Mucosa of rectum (tissue), 2 donors: Measurements from ENCODE around the gene CUX1.
"Not testable (repeated sequence)": the region's sequence is repeated elsewhere in the genome, so short reads cannot be mapped to it uniquely, and the experiment has no call there.

ENCODE experiments used
- H3K27ac ChIP-seq, 2 donors: one replicate each; pipeline ENCODE4 v1.7.0; 2013; ENCODE audit warnings: inconsistent platforms in 2 of 2, low read depth in 2 of 2, low read length in 2 of 2
- H3K27me3 ChIP-seq, 2 donors: one replicate each; pipeline ENCODE4 v1.7.0; 2013; ENCODE audit warnings: low read length in 2 of 2; ENCODE audit not compliant: control insufficient read depth in 2 of 2, insufficient read depth in 2 of 2
- H3K36me3 ChIP-seq, 2 donors: one replicate each; pipeline ENCODE4 v1.7.0; 2013; ENCODE audit warnings: low read length in 2 of 2; ENCODE audit not compliant: control insufficient read depth in 2 of 2, insufficient read depth in 2 of 2
- H3K4me1 ChIP-seq, 2 donors: one replicate each; pipeline ENCODE4 v1.7.0; 2013; ENCODE audit warnings: low read length in 2 of 2, mild to moderate bottlenecking in 1 of 2; ENCODE audit not compliant: control insufficient read depth in 2 of 2, insufficient read depth in 2 of 2
- H3K4me3 ChIP-seq, 2 donors: one replicate each; pipeline ENCODE4 v1.7.0; 2013; ENCODE audit warnings: low read length in 2 of 2
- H3K9ac ChIP-seq, 2 donors: one replicate each; pipeline ENCODE4 v1.7.0; 2013; ENCODE audit warnings: low read length in 2 of 2, low read depth in 1 of 2, mild to moderate bottlenecking in 1 of 2
- H3K9me3 ChIP-seq, 2 donors: one replicate each; pipeline ENCODE4 v1.7.0; 2013; ENCODE audit warnings: low read length in 2 of 2; ENCODE audit not compliant: control insufficient read depth in 2 of 2
- donor health status: healthy.
- donor health status: Normal muscosa, but diverticular disease.

CUX1 gene

DNA sequence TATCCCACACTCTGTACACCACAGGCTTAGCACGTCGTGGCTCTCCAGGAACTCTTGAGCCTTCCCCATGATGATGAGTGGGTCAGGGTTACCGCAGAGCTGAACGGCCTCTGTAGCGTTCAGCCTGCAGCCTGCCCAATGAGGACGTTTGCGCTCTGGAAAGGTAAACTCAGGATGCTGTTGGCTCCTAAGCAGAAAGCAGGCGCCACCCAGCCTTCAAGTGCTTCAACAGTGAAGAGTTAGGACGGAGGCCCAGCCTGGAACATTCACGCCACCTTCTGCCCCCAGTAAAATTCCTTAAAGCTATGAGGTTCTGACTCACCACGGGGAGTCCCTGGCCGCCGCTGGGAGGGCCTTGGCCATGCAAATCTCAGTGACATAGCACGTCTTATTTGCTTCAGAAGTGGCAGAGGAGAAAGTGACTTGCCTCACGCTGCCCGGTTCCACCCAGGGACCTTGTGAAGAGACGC lies 307.7 kb downstream of the CUX1 start:
- Histone ChIP-seq H3K9me3 (no peaks in the 10 kb centered on the region), H3K27ac (no peak overlapping the region), H3K36me3 (no peaks in the 10 kb centered on the region), H3K4me3 (no peak overlapping the region), H3K27me3 (no peaks in the 10 kb centered on the region), H3K9ac (no peak overlapping the region), H3K4me1 (peaks cover 6 to 7% of the 10 kb centered on the region in 2 donors)

DNA sequence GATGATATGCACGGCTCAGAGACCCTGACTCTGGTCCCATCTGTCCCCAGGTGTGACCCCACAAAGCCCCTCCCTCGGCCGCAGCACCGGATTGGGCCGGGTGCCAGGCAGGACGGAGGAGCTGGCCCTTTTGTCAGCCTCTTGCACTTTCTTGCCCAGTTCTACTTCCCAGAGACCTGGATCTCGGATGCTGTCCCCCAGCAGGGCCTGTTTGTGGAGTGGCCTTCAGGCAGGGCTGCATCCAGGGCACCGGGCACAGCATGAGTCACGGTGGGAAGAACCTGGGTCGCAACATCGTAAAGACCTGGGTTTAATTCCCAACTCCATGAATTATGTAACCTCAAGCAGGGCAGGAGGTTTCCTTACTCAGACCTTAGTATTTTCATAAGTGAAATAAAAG lies 310.9 kb downstream of the CUX1 start:
- Histone ChIP-seq H3K36me3 (no peaks in the 10 kb centered on the region), H3K27ac (no peak overlapping the region), H3K9me3 (no peaks in the 10 kb centered on the region), H3K4me1 (no peaks in the 10 kb centered on the region), H3K27me3 (no peaks in the 10 kb centered on the region), H3K4me3 (no peak overlapping the region), H3K9ac (no peak overlapping the region)

DNA sequence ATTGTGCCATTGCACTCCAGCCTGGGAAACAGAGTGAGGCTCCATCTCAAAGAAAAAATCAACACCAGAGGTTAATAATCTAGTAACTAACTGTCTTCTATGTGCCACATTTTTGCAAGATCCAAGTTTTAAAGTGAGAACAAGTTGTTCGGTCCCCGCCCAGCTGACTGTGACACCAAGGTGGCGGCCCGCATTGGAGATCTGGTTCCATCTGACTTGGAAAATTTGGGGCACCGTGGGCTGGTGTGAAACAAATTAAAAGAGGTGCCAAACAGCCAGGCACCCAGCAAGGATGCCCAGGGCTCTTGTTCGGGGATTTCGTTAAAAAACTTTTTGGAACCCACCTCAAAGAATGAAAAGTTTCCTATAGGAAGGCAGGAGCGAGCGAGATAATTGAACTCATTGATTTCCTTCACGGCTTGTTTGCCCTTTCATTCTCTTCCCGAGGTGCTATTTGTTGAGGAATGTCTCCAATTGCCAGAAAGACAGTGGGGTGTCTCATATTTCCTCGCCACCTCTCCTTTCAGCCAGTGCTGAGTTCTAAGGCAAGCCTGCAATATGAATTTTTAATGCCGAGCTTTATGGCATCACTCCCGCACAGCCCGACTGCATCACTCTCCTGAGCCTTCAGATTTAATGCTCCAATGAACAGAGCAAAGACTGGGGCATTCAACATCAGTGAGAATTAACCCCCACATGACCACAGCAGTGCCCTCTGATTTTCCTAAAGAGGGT lies 312.4 kb downstream of the CUX1 start:
- Histone ChIP-seq H3K36me3 (peaks cover 0 to 2% of the 10 kb centered on the region in 2 donors), H3K9me3 (no peaks in the 10 kb centered on the region), H3K9ac (no peak overlapping the region), H3K4me1 (no peaks in the 10 kb centered on the region), H3K4me3 (no peak overlapping the region), H3K27me3 (no peaks in the 10 kb centered on the region), H3K27ac (no peak overlapping the region)

DNA sequence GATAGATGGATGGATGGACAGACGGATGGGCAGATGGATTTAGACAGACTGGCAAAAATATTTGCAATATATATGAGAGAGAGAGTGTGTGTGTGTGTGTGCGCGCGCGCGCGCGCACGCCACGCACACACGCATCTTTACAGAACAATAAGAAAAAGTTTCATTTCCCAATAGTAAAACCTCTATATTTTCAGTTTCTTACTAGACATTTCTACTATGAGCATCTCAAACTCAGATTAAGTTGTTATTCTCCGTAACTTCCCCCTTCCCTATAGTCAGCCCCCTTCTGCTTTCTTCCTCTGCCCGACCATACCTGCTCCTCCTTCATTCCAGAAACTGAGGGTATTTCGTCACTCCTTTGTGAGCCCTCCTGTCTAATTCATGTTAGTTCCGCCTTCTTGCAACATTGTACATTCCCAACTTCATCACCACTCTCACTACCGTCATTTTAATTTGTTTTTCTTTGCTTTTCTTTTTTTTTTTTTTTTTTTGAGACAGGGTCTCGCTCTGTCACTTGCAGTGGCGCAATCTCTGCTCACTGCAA lies 314.9 kb downstream of the CUX1 start:
- Histone ChIP-seq H3K4me3 (no peak overlapping the region), H3K9ac (no peak overlapping the region), H3K27me3 (no peaks in the 10 kb centered on the region), H3K9me3 (no peaks in the 10 kb centered on the region), H3K36me3 (peaks cover 0 to 2% of the 10 kb centered on the region in 2 donors), H3K4me1 (no peaks in the 10 kb centered on the region), H3K27ac (no peak overlapping the region)

DNA sequence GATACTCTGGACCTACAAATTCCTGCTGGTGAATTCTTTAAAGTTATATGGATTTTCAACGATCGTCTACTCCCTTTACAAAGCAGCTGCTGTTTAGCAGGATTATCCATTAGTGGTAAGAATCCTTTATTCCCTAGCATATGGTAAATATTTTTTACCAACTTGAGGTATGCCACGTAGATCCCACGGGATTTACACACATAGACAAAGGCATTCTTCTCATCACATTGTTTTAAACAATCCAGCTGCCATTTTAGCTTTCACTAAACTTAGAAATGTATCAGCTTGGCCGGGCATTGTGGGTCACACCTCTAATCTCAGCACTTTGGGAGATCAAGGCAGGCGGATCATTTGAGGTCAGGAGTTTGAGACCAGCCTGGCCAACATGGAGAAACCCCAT lies 321.2 kb downstream of the CUX1 start:
- no peak overlapping the region for H3K4me3 ChIP-seq
- no peak overlapping the region for H3K9ac ChIP-seq
- H3K4me1 ChIP-seq, result no peaks in the 10 kb centered on the region
- H3K36me3 ChIP-seq, result peaks cover 0 to under 1% of the 10 kb centered on the region in 2 donors
- H3K27ac ChIP-seq, result no peak overlapping the region
- H3K9me3 ChIP-seq, result no peaks in the 10 kb centered on the region
- no peaks in the 10 kb centered on the region for H3K27me3 ChIP-seq

DNA sequence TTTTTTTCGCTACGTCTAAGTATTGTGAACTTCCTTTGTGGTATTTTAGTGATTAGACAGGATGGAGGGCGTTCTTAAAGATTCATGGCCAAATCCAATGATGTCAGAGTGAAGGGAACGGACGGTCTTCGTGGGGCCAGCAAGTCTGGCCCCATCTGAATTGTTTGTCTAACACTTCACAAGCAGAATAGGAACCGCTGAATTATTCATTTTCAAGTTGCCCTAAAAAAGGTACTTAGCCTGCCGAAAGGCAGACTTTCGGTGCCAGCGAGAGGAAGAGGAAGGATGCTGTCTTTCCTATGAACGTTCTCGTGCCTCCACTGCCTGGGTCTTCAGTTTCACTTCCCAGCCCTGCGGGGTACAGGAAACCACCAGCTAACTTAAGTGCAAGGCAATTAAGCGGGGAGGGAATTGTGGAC lies 323.5 kb downstream of the CUX1 start:
- Histone ChIP-seq H3K27ac (no peak overlapping the region), H3K27me3 (no peaks in the 10 kb centered on the region), H3K9ac (no peak overlapping the region), H3K9me3 (no peaks in the 10 kb centered on the region), H3K4me3 (no peak overlapping the region), H3K36me3 (no peaks in the 10 kb centered on the region), H3K4me1 (no peaks in the 10 kb centered on the region)

DNA sequence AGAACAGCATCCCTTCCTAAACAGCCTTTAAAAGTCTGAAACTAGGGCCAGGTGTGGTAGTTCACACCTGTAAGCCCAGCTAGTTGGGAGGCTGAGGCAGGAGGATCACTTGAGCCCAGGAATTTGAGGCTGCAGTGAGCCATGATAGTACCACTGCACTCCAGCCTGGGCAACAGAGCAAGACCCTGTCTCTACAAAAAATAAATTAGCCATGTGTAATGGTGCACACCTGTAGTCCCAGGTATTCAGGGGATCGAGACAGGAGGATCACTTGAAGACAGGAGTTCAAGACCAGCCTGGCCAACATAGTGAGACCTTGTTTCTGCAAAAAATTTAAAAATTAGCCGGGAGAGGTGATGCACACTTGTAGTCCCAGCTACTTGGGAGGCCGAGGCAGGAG lies 325.0 kb downstream of the CUX1 start:
- not testable (repeated sequence) for H3K36me3 ChIP-seq, H3K27me3 ChIP-seq, H3K4me3 ChIP-seq, H3K9me3 ChIP-seq, H3K27ac ChIP-seq, H3K4me1 ChIP-seq, H3K9ac ChIP-seq

DNA sequence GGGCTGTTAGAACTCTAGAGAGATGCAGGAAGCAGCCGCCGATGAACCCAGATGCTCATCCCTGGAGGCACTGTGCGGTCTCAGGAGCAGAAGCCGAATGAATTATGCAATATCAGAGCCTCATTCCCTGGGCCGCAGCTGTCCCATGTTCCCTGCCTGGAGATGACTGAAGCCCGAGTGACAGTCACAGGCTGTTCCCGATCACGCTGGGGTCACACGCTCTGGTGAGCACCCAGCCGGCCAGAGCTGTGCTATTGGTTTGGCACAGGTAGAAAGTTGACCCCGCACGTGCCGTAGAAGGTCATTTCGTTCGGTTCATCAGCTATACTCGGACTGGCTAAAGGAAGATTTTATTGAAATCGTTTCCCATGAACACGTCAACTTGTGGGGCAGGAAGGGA lies 328.7 kb downstream of the CUX1 start:
- Histone ChIP-seq H3K27me3 (no peaks in the 10 kb centered on the region), H3K9ac (no peak overlapping the region), H3K4me3 (no peak overlapping the region), H3K4me1 (no peaks in the 10 kb centered on the region), H3K9me3 (no peaks in the 10 kb centered on the region), H3K36me3 (no peaks in the 10 kb centered on the region), H3K27ac (no peak overlapping the region)

DNA sequence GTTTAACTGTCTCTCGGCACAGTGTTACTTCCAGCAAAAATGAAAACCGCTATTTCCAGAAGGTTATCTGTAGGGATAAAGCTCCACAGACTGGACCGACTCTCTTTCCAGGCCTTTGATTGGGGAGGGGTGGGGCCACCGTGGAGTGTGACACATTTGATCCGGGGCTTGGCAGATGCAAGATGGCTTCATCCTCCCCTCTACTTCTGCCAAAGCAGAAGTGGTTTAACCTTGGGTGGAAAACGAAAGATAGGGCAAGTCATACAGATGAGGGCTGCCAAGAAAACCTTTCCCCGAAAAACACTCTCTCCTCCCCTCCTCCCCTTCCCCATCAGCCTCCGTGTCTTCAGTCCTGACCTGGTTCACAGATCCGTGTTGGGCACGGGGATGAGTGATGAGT lies 329.6 kb downstream of the CUX1 start:
- no peak overlapping the region for H3K9ac ChIP-seq
- H3K9me3 ChIP-seq, result no peaks in the 10 kb centered on the region
- H3K36me3 ChIP-seq, result no peaks in the 10 kb centered on the region
- no peak overlapping the region for H3K4me3 ChIP-seq
- no peaks in the 10 kb centered on the region for H3K27me3 ChIP-seq
- H3K4me1 ChIP-seq, result no peaks in the 10 kb centered on the region
- H3K27ac ChIP-seq, result no peak overlapping the region

DNA sequence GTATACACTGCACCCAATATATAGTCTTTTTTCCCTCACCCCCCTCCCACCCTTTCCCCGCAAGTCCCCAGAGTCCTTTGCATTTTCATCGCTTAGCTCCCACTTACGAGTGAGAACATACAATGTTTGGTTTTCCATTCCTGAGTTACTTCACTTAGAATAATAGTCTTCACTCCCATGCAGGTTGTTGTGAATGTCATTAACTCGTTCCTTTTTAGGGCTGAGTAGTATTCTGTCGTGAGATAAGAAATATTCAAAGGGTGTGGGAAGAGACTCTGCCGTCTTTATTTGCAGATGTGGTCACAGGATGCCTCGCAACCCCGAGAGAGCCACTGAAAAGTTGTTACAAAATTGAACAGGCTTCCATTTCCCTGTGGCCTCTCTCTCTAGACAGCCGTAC lies 331.4 kb downstream of the CUX1 start:
- H3K36me3 ChIP-seq, result no peaks in the 10 kb centered on the region

More for the DNA sequence above, 331.4 kb downstream of the CUX1 start:
- Histone ChIP-seq H3K4me3 (no peak overlapping the region), H3K9ac (no peak overlapping the region), H3K27me3 (no peaks in the 10 kb centered on the region), H3K27ac (no peak overlapping the region), H3K4me1 (peaks cover 3 to 4% of the 10 kb centered on the region in 2 donors), H3K9me3 (no peaks in the 10 kb centered on the region)
